ENCODE results near the gene ERP27.

The ERP27 gene

DNA sequence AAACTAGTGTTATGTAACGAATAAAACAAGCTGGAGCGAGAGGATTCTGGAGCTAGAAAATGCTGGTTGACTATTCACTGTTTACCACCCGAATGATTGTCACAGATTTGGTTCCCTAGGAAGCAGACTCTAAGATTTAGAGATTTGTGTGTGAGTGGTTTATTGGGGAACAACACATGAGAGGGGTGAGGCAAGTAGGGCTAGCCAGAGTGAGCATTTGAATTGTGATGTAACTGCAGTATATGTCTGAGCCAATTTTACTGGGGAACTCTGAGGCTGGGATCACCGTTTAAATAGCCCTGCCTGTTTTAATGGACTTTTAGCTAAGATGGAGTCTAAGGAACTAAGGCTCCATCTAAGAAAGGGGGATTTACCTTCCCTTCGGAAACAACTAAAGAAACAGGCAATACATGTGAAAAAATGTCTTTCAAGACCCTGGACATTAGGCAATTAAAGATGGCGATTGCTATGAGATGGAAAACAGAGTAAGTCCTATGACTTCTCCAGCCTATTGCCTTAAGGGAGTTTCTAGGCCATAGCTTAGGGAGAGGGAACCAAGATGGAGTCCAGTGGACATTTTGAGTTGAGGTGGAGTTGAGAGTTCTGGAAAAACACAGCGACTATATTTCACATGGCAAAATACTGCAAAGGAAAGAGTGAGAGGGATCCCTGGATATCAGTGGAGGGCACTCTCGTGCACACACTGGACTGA, 59.0 kb downstream of the ERP27 start:
- TF ChIP-seq, protein P1, sequence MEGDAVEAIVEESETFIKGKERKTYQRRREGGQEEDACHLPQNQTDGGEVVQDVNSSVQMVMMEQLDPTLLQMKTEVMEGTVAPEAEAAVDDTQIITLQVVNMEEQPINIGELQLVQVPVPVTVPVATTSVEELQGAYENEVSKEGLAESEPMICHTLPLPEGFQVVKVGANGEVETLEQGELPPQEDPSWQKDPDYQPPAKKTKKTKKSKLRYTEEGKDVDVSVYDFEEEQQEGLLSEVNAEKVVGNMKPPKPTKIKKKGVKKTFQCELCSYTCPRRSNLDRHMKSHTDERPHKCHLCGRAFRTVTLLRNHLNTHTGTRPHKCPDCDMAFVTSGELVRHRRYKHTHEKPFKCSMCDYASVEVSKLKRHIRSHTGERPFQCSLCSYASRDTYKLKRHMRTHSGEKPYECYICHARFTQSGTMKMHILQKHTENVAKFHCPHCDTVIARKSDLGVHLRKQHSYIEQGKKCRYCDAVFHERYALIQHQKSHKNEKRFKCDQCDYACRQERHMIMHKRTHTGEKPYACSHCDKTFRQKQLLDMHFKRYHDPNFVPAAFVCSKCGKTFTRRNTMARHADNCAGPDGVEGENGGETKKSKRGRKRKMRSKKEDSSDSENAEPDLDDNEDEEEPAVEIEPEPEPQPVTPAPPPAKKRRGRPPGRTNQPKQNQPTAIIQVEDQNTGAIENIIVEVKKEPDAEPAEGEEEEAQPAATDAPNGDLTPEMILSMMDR (conservative IDR thresholded peaks at IDR 0.05) = no peak
- no peak overlapping the region for H3K27ac ChIP-seq

DNA sequence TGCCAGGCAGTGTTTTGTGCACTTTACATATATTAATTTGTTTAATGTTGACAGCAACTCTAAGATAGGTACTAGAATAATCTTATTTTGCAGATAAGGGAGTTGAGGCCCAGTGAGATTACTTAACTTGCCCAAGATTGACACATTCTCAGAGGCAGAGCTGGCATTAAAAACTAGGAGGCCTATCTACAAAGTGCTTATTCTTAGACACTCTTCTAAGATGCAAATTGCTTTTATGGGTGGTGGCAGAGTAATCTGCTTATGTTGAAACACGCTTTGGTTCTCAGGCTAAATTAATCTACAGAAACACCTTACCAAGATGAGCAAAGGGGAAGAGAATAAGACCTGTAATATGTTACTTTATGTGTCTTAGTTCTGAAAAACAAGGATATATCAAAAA, 59.8 kb downstream of the ERP27 start:
- no peak overlapping the region for H3K27ac ChIP-seq
- TF ChIP-seq, protein P1 (conservative IDR thresholded peaks at IDR 0.05) = no peak

DNA sequence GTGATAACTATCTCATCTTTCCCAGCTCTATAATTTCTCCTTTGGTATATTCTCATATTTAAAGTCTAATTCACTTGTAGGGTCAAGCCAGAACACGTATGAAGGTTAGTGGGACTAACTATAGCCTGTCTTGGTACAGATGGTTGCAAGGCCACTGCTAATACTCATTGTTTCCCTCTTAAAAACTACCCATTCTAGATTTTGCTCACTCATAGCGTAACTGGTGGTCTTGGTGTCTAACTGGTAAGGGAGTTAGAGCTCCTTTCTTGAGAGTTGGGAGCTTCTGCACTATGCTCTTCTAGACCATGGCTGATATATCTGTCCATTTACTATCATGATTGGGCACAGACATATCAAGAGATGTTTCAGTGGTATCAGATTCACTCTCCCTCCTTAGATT, 61.5 kb downstream of the ERP27 start:
- H3K27ac ChIP-seq = no peak overlapping the region
- TF ChIP-seq, protein P1 (conservative IDR thresholded peaks at IDR 0.05) = no peak

DNA sequence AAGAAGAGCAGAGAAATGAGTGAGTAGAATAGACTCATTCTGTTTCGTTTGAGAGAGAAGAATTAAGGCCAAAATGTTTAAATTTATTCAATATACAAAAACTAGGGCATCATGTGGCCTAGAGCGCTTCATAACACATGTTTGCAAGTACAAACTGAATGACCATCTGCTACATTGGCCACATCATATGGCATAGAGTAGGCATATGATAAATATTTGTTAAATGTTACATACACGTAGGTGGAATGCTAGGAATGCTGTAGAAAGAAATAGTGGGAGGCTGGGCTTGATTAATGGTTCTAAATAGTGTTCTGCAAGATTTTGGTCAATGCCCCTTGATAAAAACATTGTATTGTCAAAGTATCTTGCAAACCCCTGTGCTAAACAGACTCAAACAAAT, 63.5 kb downstream of the ERP27 start:
- H3K27ac ChIP-seq = no peak overlapping the region
- TF ChIP-seq, protein P1 (conservative IDR thresholded peaks at IDR 0.05) = no peak

DNA sequence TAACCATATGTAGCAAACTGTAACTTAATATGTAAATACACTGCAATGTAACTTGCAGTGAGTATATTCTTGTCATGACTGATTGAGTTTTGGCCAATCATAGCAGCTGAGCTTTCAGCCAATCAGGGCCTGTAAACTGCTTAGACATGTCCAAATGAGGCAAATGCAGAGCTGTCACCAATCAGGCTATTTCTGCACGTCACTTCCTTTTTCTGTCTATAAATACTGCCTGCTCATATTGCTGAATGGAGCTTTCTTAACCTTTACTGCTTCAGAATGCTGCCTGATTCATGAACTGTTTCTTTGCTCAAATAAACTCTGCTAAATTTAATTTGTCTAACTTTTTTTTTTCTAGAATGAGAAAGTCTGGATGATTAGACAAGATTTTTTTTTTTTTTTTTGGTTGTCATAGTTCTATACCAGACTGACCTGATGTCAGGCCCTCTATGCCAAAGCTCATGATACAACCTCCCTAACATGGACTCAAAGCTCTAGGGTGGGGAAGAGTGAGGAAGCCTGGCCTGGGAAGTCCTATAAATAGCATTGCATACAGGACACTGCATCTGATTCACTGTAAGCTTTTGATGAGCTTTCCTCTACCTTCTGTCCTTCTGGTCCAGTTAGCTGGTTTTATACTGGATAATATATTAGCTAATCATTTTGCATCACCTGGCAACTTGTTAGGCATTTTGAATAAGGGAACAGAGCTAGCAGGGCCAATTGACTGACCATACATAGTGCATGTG, 64.7 kb downstream of the ERP27 start:
- TF ChIP-seq, protein P1 (conservative IDR thresholded peaks at IDR 0.05) = no peak
- H3K27ac ChIP-seq = no peak overlapping the region

DNA sequence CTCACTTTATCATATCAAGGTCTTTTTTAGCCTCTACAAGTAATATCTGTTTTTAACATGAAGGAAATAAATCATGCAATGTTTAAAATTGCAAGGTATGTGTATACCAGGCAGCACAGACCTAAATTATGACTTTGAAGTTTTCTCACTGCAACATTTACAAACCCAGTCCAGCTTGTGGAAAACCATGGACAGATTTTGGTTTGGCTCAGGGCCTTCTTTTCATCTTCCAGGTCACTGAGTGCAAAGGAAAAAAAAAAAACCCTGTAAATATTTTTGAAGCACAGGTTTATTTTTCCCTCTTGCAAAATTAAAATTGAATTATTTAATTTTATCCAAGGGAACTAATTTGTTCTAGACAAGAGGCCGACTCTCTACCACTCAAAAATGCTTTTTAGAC, 66.5 kb downstream of the ERP27 start:
- no peak overlapping the region for H3K27ac ChIP-seq
- TF ChIP-seq, protein P1 (conservative IDR thresholded peaks at IDR 0.05) = no peak

DNA sequence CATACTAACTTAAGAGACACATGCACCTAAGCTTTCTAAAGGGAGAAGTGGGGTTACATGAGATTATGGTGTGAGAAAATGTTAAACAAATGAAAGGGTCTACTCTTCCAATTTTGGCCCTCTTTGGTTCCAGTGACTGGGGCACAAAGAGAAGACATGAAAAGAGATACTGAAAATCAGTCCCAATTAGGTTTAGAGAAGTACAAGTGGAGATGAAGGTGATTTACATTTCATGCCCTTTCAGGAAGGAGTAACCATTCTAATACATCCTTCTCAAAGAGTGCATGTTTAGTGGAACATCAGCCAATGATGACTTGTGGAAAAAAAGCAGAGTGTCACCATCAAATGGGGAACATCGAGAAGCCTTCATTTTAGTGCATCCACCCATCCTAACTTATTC, 67.1 kb downstream of the ERP27 start:
- TF ChIP-seq, protein P1 (conservative IDR thresholded peaks at IDR 0.05) = no peak
- H3K27ac ChIP-seq = no peak overlapping the region
